ENCODE data around the gene STING1.

GRCh38 chr5:139494832-139495231, 12.3 kb upstream of the STING1 start:
- TF ChIP-seq POLR2AphosphoS5 (IDR thresholded peaks at IDR 0.05; ENCODE audit: low read depth), result no peak
- TF ChIP-seq GABPA (IDR thresholded peaks at IDR 0.05; ENCODE audit: low read depth), result no peak
